Natural killer cell treated with Interleukin-12 subunit alpha and Interleukin-12 subunit beta and Interleukin-15 and Interleukin-18, amount 100 ng/mL, for 72 hours (primary cell): ENCODE data around the gene SLC16A8. TPM values are rescaled to one million over a fixed set of nuclear protein-coding genes. Genes with fewer than 3 reads are reported as not detected.

ENCODE experiments used
- ATAC-seq, 2 donors: fragments of 150-1000 bp; cut with Tn5 transposase in 1 of 2; sonication (Bioruptor Pico), chemical (Tn5 transposase) in 1 of 2; 2 replicates each; pipeline ENCODE4 v1.10.0; 2021
- DNase-seq: peaks from one replicate; pipeline ENCODE4 v3.0.0; 2022; ENCODE audit warnings: low spot score
- H3K27ac Mint-ChIP-seq, 2 donors: 1 replicate in 1 of 2; 2 replicates in 1 of 2; pipeline ENCODE4 v1.8.0; 2022; ENCODE audit warnings: mixed read lengths in 2 of 2, mild to moderate bottlenecking in 1 of 2, moderate library complexity in 1 of 2
- H3K27me3 Mint-ChIP-seq, 2 donors: 1 replicate in 1 of 2; 2 replicates in 1 of 2; pipeline ENCODE4 v1.8.0; 2022; ENCODE audit warnings: mixed read lengths in 2 of 2
- H3K36me3 Mint-ChIP-seq: one replicate; pipeline ENCODE4 v1.8.0; 2022; ENCODE audit warnings: mixed read lengths
- H3K4me1 Mint-ChIP-seq, 2 donors: 1 replicate in 1 of 2; 2 replicates in 1 of 2; pipeline ENCODE4 v1.8.0; 2022; ENCODE audit warnings: low read depth in 2 of 2, mixed read lengths in 2 of 2, mild to moderate bottlenecking in 1 of 2
- H3K4me3 Mint-ChIP-seq: one replicate; pipeline ENCODE4 v1.8.0; 2022; ENCODE audit warnings: mixed read lengths
- H3K9me3 Mint-ChIP-seq: 2 replicates; pipeline ENCODE4 v1.8.0; 2022; ENCODE audit warnings: mixed read lengths
- total RNA-seq, 2 donors: library from RNA; stranded (reverse); gene quantifications; one replicate each; pipeline ENCODE4 v1.2.3, GENCODE V29; 2022

The SLC16A8 gene
- total RNA-seq, 2 donors from 2014 or later = 0.50 TPM; not detected in 1

- H3K27ac Mint-ChIP-seq = no peak overlapping the region
- H3K9me3 Mint-ChIP-seq = no peaks in the 10 kb centered on the region
- peak; percentile 25 to 34 for ATAC-seq
- peak; percentile 47 for DNase-seq
- H3K27me3 Mint-ChIP-seq = no peaks in the 10 kb centered on the region
- no peak overlapping the region for H3K4me3 Mint-ChIP-seq
- peaks cover 21 to 30% of the 10 kb centered on the region in 2 donors for H3K4me1 Mint-ChIP-seq
- no peaks in the 10 kb centered on the region for H3K36me3 Mint-ChIP-seq
Observed at GRCh38 chr22:38108561-38109319, 24.8 kb upstream of the SLC16A8 start.

- ATAC-seq (no peak), DNase-seq (peak; percentile 56)
- H3K4me3 Mint-ChIP-seq = no peak overlapping the region
- no peaks in the 10 kb centered on the region for H3K9me3 Mint-ChIP-seq
- H3K36me3 Mint-ChIP-seq = no peaks in the 10 kb centered on the region
- H3K4me1 Mint-ChIP-seq = peaks cover 21 to 31% of the 10 kb centered on the region in 2 donors
- H3K27ac Mint-ChIP-seq = no peak overlapping the region
- H3K27me3 Mint-ChIP-seq = no peaks in the 10 kb centered on the region
Observed at GRCh38 chr22:38107692-38108515, 23.9 kb upstream of the SLC16A8 start.

DNA sequence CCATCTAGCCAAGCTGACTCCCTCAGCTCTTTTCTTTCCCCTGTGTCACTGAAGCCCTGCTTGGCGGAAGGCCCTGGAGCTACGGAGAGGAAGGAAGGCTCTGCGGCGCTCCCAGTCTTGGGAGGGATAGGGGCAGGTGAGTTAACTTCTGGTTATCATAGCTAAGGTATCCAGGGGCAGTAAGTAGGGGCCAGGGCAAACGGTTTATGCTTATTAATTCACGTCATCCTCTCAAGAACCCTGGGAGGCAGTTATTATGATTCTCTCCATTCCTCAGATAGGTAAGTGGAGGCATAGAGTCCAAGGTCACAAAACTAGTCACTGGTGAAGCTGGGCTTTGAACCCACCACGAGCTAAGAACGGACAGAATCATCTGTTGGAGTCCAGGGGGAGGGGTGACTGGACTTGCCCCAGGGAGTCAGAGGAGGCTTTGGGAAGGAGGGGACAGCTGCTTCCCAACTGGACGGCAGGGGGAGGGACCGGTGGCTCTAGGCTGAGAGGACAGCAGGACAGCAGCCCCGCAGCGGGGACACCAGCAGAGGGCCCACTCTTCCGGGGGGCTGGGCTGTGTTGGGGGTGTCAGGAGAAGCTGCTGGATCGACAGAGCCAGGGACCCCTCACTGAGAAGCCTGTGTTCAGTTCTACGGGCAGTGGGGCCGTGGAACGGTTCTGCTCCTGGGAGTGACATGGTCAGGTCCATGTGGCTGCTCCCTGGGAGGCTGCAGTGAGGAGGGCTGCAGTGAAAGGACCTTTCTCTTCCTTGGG, 23.0 kb upstream of the SLC16A8 start:
- Mint-ChIP-seq H3K27ac (no peak overlapping the region), H3K4me1 (peaks cover 21 to 29% of the 10 kb centered on the region in 2 donors), H3K4me3 (no peak overlapping the region), H3K9me3 (no peaks in the 10 kb centered on the region), H3K27me3 (no peaks in the 10 kb centered on the region), H3K36me3 (no peaks in the 10 kb centered on the region)
- ATAC-seq (no peak), DNase-seq (peak; percentile 49)

DNA sequence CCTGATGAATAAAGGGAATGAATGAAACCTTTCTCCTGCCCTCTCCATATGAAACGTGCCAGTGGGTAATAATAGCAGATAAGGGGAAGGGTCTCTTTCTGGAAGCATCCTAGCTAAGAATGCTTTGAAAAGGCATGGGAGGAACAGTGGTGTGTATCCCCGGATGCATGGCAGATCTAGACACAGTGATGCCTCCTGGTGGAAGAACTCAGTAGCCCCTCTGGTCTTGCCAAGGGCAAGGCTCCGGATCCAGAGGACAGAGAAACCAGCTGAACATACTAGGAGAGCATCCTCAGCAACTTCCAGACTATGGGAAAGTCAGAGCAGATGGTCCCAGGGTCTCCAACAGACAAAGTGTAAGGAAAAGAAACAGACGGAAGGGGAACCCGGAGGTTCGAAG, 20.1 kb upstream of the SLC16A8 start:
- peak; percentile 22 for DNase-seq
- H3K4me3 Mint-ChIP-seq = no peak overlapping the region
- ATAC-seq = no peak
- H3K36me3 Mint-ChIP-seq = no peaks in the 10 kb centered on the region
- H3K27me3 Mint-ChIP-seq = no peaks in the 10 kb centered on the region
- no peaks in the 10 kb centered on the region for H3K9me3 Mint-ChIP-seq
- H3K27ac Mint-ChIP-seq = peak overlapping the region in 1 of 2 donors; percentile 46
- peaks cover 22 to 37% of the 10 kb centered on the region in 2 donors for H3K4me1 Mint-ChIP-seq

DNA sequence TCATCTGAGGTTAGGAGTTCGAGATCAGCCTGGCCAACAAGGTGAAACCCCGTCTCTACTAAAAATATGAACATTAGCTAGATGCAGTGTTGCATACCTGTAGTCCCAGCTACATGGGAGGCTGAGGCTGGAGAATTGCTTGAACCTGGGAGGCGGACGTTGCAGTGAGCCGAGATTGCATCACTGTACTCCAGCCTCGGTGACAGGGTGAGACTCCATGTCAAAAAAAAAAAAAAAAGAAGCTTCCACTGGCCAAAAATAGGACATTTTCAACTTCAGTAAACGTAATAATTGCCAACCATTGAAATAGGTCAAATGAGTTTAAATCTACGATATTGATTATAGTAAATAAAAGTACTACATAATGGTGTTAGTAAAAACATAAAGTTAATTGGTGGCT, 19.7 kb upstream of the SLC16A8 start:
- H3K4me3 Mint-ChIP-seq = no peak overlapping the region
- H3K4me1 Mint-ChIP-seq = peaks cover 22 to 36% of the 10 kb centered on the region in 2 donors
- DNase-seq (peak; percentile 2), ATAC-seq (no peak)
- H3K9me3 Mint-ChIP-seq = no peaks in the 10 kb centered on the region
- H3K27ac Mint-ChIP-seq = no peak overlapping the region
- no peaks in the 10 kb centered on the region for H3K36me3 Mint-ChIP-seq
- no peaks in the 10 kb centered on the region for H3K27me3 Mint-ChIP-seq

- H3K27ac Mint-ChIP-seq = no peak overlapping the region
- no peaks in the 10 kb centered on the region for H3K36me3 Mint-ChIP-seq
- H3K27me3 Mint-ChIP-seq = no peaks in the 10 kb centered on the region
- H3K4me1 Mint-ChIP-seq = peaks cover 6 to 11% of the 10 kb centered on the region in 2 donors
- no peak overlapping the region for H3K4me3 Mint-ChIP-seq
- no peak for ATAC-seq
- DNase-seq = peak; percentile 8
- H3K9me3 Mint-ChIP-seq = no peaks in the 10 kb centered on the region
Observed at GRCh38 chr22:38098410-38099249, 14.6 kb upstream of the SLC16A8 start.

- H3K27me3 Mint-ChIP-seq = no peaks in the 10 kb centered on the region
- no peak for ATAC-seq
- H3K4me1 Mint-ChIP-seq = peaks cover 6 to 8% of the 10 kb centered on the region in 2 donors
- no peaks in the 10 kb centered on the region for H3K36me3 Mint-ChIP-seq
- no peak overlapping the region for H3K4me3 Mint-ChIP-seq
- no peaks in the 10 kb centered on the region for H3K9me3 Mint-ChIP-seq
- H3K27ac Mint-ChIP-seq = no peak overlapping the region
- DNase-seq = peak; percentile 51
Observed at GRCh38 chr22:38097557-38098409, 13.8 kb upstream of the SLC16A8 start.

DNA sequence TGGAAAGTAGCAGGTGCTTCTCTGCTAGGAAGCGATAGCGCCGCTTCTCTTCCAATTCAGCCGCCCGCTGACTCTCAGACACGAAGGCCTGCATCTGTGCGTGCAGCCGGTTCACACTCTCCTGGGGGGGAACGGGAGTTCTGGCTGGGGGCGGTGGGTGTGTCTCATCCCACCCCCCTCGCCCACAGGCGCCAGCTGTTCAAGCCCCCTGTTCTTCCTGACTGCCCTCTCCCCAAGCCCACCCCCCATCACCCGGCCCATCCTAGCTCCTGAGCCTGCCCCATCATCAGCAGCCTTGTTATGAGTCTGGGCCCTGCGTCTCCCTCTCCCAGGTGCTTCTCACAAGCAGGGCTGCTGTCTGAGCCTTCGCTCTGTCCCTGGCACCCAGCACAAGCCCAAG, 13.1 kb upstream of the SLC16A8 start:
- peaks cover 6 to 8% of the 10 kb centered on the region in 2 donors for H3K4me1 Mint-ChIP-seq
- no peaks in the 10 kb centered on the region for H3K9me3 Mint-ChIP-seq
- H3K4me3 Mint-ChIP-seq = no peak overlapping the region
- no peaks in the 10 kb centered on the region for H3K27me3 Mint-ChIP-seq
- peak; percentile 42 for DNase-seq
- no peak for ATAC-seq
- no peaks in the 10 kb centered on the region for H3K36me3 Mint-ChIP-seq
- no peak overlapping the region for H3K27ac Mint-ChIP-seq

GRCh38 chr22:38089474-38089851, 5.5 kb upstream of the SLC16A8 start:
- H3K27ac Mint-ChIP-seq = no peak overlapping the region
- H3K9me3 Mint-ChIP-seq = no peaks in the 10 kb centered on the region
- no peak overlapping the region for H3K4me3 Mint-ChIP-seq
- ATAC-seq (no peak), DNase-seq (no peak)
- peaks cover 4% of the 10 kb centered on the region in 2 donors for H3K4me1 Mint-ChIP-seq
- peaks cover 0 to 2% of the 10 kb centered on the region in 2 donors for H3K27me3 Mint-ChIP-seq
- no peaks in the 10 kb centered on the region for H3K36me3 Mint-ChIP-seq

DNA sequence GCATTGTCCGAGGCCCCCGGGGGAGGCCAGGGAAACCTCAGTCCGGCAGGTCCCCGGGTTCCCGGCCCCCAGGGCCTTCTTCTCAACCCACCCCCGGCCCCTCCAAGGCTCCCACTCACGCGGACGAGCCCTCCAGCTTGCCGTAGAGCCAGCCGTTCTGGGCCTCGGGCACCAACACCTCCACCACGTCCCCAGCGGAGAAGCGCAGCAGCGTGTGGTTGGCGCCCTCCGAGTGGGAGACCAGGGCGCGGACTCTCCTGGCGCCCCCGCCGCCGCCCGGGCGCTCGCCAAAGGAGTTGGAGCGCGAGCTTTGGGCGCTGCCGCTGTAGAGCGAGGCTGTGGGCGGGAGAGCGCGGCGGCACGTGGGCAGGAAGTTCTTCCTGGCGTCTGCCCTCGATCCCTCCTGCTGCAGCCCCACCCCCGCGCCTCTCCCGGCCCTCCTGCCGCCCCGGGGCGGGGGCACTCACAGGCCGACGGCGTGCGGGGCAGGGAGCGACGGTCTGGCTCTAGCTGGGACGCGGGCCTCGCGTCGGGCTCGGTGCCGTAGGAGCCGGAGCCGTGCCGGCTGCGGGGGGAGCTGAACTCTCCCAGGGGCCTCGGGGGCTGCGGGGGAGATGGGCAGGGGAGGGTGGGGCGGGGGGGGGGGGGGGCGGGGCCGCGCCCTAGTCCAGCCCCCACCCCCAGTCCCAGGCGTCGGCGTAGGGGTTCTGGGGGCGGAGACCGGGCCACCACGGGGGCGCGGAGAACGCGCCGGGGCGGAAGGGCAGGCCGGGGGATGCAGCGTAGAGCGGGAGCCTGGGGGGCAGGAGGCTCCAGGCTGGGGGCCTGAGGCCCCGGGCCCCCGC, 4.9 kb upstream of the SLC16A8 start:
- ATAC-seq = no peak
- peaks cover 0 to 2% of the 10 kb centered on the region in 2 donors for H3K27me3 Mint-ChIP-seq
- H3K4me3 Mint-ChIP-seq = no peak overlapping the region
- DNase-seq = no peak
- H3K36me3 Mint-ChIP-seq = no peaks in the 10 kb centered on the region
- peaks cover 4% of the 10 kb centered on the region in 2 donors for H3K4me1 Mint-ChIP-seq
- no peak overlapping the region for H3K27ac Mint-ChIP-seq
- H3K9me3 Mint-ChIP-seq = no peaks in the 10 kb centered on the region

DNA sequence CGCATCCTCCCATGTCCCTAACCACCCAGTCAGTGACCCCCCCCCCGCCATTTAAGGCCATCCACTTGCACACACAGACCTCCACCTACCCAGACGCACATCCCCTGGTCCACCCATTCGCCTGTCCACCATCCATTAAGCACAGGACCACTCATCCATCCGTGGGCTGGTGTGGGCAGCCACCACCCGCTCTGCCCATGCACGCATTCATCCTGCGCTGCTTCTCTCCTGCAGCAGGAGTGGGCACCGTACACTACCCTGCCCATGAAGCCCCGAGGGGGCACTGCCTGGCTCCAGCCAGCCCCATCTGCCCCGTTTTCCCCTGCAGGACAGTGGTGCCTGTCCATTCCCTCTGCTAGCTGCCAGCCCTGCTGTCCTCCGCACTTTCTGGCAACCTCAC, 3.9 kb upstream of the SLC16A8 start:
- peaks cover 0 to 2% of the 10 kb centered on the region in 2 donors for H3K27me3 Mint-ChIP-seq
- H3K4me1 Mint-ChIP-seq = peaks cover 4% of the 10 kb centered on the region in 2 donors
- peak; percentile 48 for DNase-seq
- ATAC-seq = no peak
- no peak overlapping the region for H3K4me3 Mint-ChIP-seq
- no peaks in the 10 kb centered on the region for H3K9me3 Mint-ChIP-seq
- no peak overlapping the region for H3K27ac Mint-ChIP-seq
- H3K36me3 Mint-ChIP-seq = no peaks in the 10 kb centered on the region

DNA sequence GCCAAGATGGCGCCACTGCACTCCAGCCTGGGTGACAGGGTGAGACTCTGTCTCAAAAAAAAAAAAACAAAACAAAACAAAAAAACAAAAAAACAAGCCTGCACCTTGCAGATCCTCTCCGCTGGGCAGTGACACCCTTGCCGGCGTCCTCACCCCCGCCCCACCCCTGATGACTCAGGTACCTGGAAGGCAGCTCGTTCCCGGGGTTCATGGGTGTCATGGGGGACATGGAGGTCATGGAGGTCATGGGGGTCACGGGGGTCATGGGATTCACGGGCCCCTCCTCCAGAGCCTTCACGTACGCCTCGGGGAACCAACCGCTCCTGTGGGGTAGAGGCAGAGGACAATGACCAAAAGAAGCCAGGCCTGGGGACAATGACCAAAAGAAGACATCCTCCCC, 3.0 kb upstream of the SLC16A8 start:
- Mint-ChIP-seq H3K9me3 (no peaks in the 10 kb centered on the region), H3K4me1 (peaks cover 4% of the 10 kb centered on the region in 2 donors), H3K27ac (no peak overlapping the region), H3K36me3 (no peaks in the 10 kb centered on the region), H3K4me3 (no peak overlapping the region), H3K27me3 (peaks cover 0 to 2% of the 10 kb centered on the region in 2 donors)
- DNase-seq (peak; percentile 44), ATAC-seq (no peak)
